Body of pancreas (tissue), 4 donors: Measurements from ENCODE around the gene PALM3. TPM values are rescaled to one million over a fixed set of nuclear protein-coding genes. Genes with fewer than 3 reads are reported as not detected.
"Not testable (repeated sequence)": the region's sequence is repeated elsewhere in the genome, so short reads cannot be mapped to it uniquely, and the experiment has no call there.

Experiments
- ATAC-seq: fragments of 150-250 bp; one replicate; pipeline ENCODE4 v1.9.1; 2016
- DNase-seq, 4 donors: peaks; one replicate each; pipeline ENCODE4 v3.0.0-alpha.2; 2019
- H3K27ac ChIP-seq, 4 donors: fragments of 200-600 bp; sonication (generic); 1 replicate in 3 of 4; 2 replicates in 1 of 4; pipeline versions ENCODE4 v1.5.1 to v1.6.1; 2016 to 2019; ENCODE audit warnings: mild to moderate bottlenecking in 1 of 4, mixed read lengths in 1 of 4, moderate library complexity in 1 of 4
- H3K27me3 ChIP-seq, 2 donors: fragments of 200-600 bp; sonication (generic); one replicate each; pipeline ENCODE4 v1.6.0; 2016; ENCODE audit warnings: mild to moderate bottlenecking in 1 of 2
- H3K36me3 ChIP-seq, 2 donors: fragments of 200-600 bp; sonication (generic); replicated peaks in 1 of 2; 2 replicates each; pipeline ENCODE4 v1.5.1; 2016; ENCODE audit warnings: low read depth in 2 of 2; ENCODE audit not compliant: insufficient read depth in 1 of 2
- H3K4me1 ChIP-seq: fragments of 200-600 bp; sonication (generic); one replicate; pipeline ENCODE4 v1.6.0; 2016
- H3K4me3 ChIP-seq, 2 donors: fragments of 200-600 bp; sonication (generic); 1 replicate in 1 of 2; 2 replicates in 1 of 2; pipeline ENCODE4 v1.5.1; 2016 to 2019
- H3K9me3 ChIP-seq, 3 donors: fragments of 200-600 bp; sonication (generic); 1 replicate in 2 of 3; 2 replicates in 1 of 3; pipeline ENCODE4 v1.5.1; 2016
- CTCF ChIP-seq, 7 experiments: fragments of 450-650 bp in 4 of 7; fragments of 200-600 bp in 3 of 7; sonication (generic) in 3 of 7; IDR thresholded peaks; one replicate each; pipeline ENCODE4 v1.5.1; 2016 to 2019; ENCODE audit warnings: antibody characterized with exemption in 7 of 7
- POLR2A ChIP-seq, 3 donors: fragments of 450-650 bp; IDR thresholded peaks; one replicate each; pipeline ENCODE4 v1.6.1; 2016; ENCODE audit warnings: antibody characterized with exemption in 3 of 3, mild to moderate bottlenecking in 2 of 3
- WGBS, 2 donors: methylation state at CpG; one replicate each; pipeline ENCODE4 v1.1.5; 2017; 5-methylcytosine and 5-hydroxymethylcytosine counted together
- intact Hi-C: fragments of 100-400 bp; cut with DNase I; formaldehyde crosslinking; loops from one replicate; pipeline ENCODE4 v1.15.1; 2023
- total RNA-seq, 2 donors: library from RNA; depleted of rRNA; stranded (reverse); fragments of >200 nt; gene quantifications; one replicate each; pipeline ENCODE4 v1.1.0, GENCODE V29; 2016

The PALM3 gene
- total RNA-seq, 2 donors from 2014 or later: 17.4 to 28.3 TPM

- peaks cover 0 to 2% of the 10 kb centered on the region in 2 donors for H3K36me3 ChIP-seq
- intact Hi-C loops: loop anchor here (10.0 kb wide), 1 partner anchor 176 kb away; the partner anchor contains the start of gene NANOS3
- H3K4me3 ChIP-seq: no peak overlapping the region
- no peaks in the 10 kb centered on the region for H3K4me1 ChIP-seq
- DNase-seq (no peak), ATAC-seq (no peak)
- H3K9me3 ChIP-seq: no peaks in the 10 kb centered on the region
- no peak overlapping the region for H3K27ac ChIP-seq
- 80 to 98% methylated on average over 4 of the region's 4 CpGs for WGBS, 2 donors
- H3K27me3 ChIP-seq: no peaks in the 10 kb centered on the region
- TF ChIP-seq POLR2A (IDR thresholded peaks at IDR 0.05) (no peak), CTCF (IDR thresholded peaks at IDR 0.05) (no peak)
Measured at GRCh38 chr19:14050512-14050911, 11.4 kb downstream of the PALM3 start.

GRCh38 chr19:14048443-14049153, 13.3 kb downstream of the PALM3 start:
- H3K27me3 ChIP-seq: no peaks in the 10 kb centered on the region
- H3K36me3 ChIP-seq: no peaks in the 10 kb centered on the region
- 58 to 66% methylated on average over 8 of the region's 8 CpGs for WGBS, 2 donors
- no peak overlapping the region for H3K27ac ChIP-seq
- no peaks in the 10 kb centered on the region for H3K4me1 ChIP-seq
- intact Hi-C loops: no loop called here
- ATAC-seq (peak; percentile 68), DNase-seq (peak; percentile 34 to 61 (median 50))
- H3K4me3 ChIP-seq: no peak overlapping the region
- TF ChIP-seq POLR2A (IDR thresholded peaks at IDR 0.05) (no peak), CTCF (IDR thresholded peaks at IDR 0.05) (peak; percentile 33 to 65 (median 58))
- no peaks in the 10 kb centered on the region for H3K9me3 ChIP-seq

- H3K27ac ChIP-seq, H3K9me3 ChIP-seq, H3K4me3 ChIP-seq, ATAC-seq, H3K36me3 ChIP-seq, DNase-seq, H3K4me1 ChIP-seq, intact Hi-C loops, H3K27me3 ChIP-seq: not testable (repeated sequence)
- 95 to 100% methylated on average over 10 of the region's 10 CpGs for WGBS, 2 donors
Measured at GRCh38 chr19:14047866-14048265, 14.0 kb downstream of the PALM3 start.

GRCh38 chr19:14042659-14043608, 18.9 kb downstream of the PALM3 start:
- intact Hi-C loops, H3K4me1 ChIP-seq, H3K36me3 ChIP-seq, H3K4me3 ChIP-seq, H3K27me3 ChIP-seq, H3K9me3 ChIP-seq: not testable (repeated sequence)
- peak overlapping the region in 2 of 4 donors; percentile 8 to 52 for H3K27ac ChIP-seq
- ATAC-seq (peak; percentile 89), DNase-seq (peak; percentile 51 to 68 (median 56))
- TF ChIP-seq CTCF (IDR thresholded peaks at IDR 0.05): peak; percentile 31 to 74 (median 49)
- WGBS, 2 donors: 58 to 67% methylated on average over 19 of the region's 19 CpGs

GRCh38 chr19:14039181-14039580, 22.7 kb downstream of the PALM3 start:
- 85 to 91% methylated on average over 7 of the region's 7 CpGs for WGBS, 2 donors
- TF ChIP-seq POLR2A (IDR thresholded peaks at IDR 0.05) (no peak), CTCF (IDR thresholded peaks at IDR 0.05) (no peak)
- Histone ChIP-seq H3K27me3 (no peaks in the 10 kb centered on the region), H3K4me1 (peaks cover 9% of the 10 kb centered on the region), H3K9me3 (no peaks in the 10 kb centered on the region), H3K4me3 (no peak overlapping the region), H3K27ac (no peak overlapping the region), H3K36me3 (no peaks in the 10 kb centered on the region)
- ATAC-seq: no peak
- DNase-seq: no peak
- intact Hi-C loops: no loop called here
